Subcutaneous adipose tissue (tissue), 4 donors: ENCODE data around the gene HEXIM2. TPM values are rescaled to one million over a fixed set of nuclear protein-coding genes. Genes with fewer than 3 reads are reported as not detected.

ENCODE experiments used
- total RNA-seq, 4 donors: library from RNA; depleted of rRNA; stranded (reverse); fragments of >200 nt; gene quantifications; one replicate each; pipeline ENCODE4 v1.1.0, GENCODE V29; 2016
- TF ChIP-seq, protein P1 (sequence below): fragments of 450-650 bp; IDR thresholded peaks from one replicate; pipeline ENCODE4 v1.5.1; 2016; ENCODE audit warnings: low read depth, mild to moderate bottlenecking, control low read depth, antibody characterized with exemption, moderate library complexity

HEXIM2 gene
- total RNA-seq, 4 donors from 2014 or later: 3.4 to 10.4 (median 8.8) TPM

DNA sequence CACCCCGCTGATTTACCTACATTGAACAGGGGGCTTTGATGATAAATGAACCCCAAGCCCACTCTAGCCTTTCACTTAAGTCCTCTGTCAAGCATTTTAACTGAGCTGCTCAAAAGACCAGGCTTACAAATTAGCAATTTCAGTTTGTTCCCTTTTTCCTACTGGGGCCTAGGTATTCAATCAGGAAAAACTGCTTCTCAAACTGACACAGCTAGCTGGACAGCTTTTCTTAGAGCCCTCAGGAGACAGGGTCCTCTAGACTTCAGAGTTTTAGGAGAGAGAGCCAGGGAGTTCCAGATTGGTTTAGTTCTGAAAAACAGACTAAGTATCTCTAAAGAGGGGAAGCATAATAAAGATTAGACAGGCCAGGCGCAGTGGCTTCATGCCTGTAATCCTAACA, 6.2 kb upstream of the HEXIM2 start:
- TF ChIP-seq, protein P1, sequence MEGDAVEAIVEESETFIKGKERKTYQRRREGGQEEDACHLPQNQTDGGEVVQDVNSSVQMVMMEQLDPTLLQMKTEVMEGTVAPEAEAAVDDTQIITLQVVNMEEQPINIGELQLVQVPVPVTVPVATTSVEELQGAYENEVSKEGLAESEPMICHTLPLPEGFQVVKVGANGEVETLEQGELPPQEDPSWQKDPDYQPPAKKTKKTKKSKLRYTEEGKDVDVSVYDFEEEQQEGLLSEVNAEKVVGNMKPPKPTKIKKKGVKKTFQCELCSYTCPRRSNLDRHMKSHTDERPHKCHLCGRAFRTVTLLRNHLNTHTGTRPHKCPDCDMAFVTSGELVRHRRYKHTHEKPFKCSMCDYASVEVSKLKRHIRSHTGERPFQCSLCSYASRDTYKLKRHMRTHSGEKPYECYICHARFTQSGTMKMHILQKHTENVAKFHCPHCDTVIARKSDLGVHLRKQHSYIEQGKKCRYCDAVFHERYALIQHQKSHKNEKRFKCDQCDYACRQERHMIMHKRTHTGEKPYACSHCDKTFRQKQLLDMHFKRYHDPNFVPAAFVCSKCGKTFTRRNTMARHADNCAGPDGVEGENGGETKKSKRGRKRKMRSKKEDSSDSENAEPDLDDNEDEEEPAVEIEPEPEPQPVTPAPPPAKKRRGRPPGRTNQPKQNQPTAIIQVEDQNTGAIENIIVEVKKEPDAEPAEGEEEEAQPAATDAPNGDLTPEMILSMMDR: no peak

DNA sequence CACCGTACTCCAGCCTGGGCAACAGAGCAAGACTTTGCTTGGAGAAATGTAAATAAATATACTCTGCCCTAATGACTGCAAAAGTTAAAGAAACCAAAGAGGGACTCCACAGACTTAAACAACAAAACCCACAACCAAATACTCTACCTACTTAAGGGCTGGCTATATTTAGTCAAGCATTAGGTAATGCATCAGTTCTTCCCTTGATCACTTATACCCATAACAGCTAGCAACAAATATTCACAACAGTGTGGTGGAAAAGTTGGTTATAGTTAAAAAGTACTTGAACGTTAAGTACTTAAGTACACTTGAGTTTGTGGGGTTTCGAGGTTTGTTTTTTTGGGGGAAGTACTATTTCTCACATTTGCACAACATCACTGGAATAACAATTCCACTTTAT, 5.4 kb upstream of the HEXIM2 start:
- TF ChIP-seq, protein P1: no peak

DNA sequence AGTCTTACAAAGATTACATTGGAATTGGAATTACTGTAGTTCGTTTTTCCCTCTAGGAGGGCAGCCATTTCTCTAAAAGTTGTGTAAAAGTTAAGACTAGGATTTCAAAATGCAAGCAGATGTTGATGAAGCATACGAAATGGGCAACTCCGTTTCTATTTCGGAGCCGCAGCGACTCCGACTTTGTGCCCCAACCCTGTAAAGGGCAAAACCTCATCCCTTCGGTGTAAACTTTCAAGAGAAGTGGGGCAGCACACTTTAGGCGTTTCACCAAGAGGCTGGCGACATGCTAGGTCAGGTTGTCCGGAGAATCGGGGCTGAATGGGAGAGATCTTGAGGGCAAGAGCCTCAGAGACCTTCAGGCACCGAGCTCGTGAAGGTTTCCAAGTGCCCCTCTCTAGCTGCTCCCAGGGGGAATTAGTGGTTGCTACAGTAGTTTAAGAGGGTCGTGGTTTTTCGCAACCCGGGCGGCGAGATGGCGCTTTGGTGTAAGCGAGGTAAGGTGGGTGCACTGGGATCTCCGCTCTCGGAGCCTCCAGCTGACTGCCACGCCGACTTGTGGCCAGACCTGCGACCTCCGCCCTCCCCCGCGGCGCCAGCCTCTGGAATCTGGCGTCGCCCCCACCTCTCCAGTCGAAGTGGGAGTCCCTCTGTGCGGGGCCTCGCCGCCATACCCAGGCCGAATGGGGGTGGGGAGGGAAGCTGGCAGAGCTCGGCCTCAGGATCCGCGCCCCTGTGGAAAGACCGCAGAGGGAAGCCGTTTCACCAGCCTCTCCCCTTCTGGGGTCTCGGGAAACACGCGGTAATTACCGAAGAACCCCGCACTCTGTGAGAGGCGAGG, 1.0 kb upstream of the HEXIM2 start:
- TF ChIP-seq, protein P1: no peak

DNA sequence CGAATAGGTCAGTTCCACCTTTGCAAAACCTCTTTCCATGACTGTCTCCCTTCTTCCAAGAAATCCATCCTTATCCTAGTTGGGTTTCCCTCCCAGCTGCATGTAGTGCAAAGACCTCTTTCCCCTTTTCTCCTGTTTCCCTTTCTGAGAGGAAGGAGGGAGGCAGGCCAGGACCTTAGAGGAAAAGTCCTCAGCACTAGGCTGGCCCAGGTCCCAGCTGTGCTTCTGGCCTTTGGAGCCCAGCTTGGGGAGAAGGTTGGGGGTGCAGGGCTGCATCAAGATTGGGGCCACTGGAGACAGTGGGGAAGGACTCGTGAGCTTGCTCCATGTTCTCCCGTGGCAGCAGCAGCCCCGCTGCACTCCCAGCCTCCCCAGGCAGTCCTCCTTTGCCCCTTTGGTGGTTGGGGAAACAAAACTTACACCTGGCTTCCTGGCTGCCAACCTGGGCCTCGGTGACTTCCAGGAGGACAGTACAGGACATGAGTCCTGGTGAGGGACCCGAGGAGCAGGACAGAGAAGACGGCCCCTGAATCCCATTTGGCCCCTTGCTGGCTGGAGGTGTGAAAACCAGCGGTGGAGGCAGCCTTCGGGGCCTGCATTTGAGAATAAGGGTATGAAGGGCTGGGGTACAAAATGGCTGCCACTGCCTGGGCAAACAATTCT, 481 bp downstream of the HEXIM2 start:
- TF ChIP-seq, protein P1: no peak

DNA sequence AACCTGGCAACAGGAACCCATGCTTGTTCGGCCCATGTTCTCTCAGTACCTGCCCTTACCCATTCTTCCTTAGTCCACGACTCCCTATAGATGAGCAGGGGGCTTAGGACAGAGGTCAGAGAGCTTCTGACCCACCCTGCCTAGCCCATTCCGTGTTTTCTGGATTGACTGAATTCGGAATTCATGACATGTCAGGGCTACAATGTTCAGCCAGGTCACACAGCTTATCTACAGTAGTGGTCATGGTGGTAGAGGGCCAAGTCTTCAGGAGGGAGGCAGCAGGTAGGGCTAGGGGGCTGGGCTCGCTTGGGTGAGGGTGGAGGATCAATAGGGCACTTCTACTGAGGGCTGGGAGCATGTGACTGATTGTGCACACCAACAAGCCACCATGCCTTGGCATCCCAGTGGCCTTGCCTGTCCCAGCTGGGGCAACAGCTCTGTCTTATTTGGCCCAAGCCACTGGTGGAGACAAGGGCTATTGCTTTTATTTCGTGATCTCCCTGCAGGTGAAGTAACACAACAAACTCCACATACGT, 3.1 kb downstream of the HEXIM2 start:
- TF ChIP-seq, protein P1: no peak

DNA sequence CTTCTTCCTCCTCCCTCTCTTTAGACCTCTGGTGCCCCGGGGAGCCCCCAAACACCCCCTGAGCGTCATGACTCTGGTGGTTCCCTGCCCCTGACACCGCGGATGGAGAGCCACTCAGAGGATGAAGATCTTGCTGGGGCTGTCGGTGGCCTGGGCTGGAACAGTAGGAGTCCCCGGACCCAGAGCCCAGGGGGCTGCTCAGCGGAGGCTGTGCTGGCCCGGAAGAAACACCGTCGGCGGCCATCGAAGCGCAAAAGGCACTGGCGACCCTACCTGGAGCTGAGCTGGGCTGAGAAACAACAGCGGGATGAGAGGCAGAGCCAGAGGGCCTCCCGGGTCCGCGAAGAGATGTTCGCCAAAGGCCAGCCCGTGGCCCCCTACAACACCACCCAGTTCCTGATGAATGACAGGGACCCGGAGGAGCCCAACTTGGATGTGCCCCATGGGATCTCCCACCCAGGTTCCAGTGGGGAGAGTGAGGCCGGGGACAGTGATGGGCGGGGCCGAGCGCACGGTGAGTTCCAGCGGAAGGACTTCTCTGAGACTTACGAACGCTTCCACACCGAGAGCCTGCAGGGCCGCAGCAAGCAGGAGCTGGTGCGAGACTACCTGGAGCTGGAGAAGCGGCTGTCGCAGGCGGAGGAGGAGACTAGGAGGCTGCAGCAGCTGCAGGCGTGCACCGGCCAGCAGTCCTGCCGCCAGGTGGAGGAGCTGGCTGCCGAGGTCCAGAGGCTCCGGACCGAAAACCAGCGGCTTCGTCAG, 7.5 kb downstream of the HEXIM2 start:
- TF ChIP-seq, protein P1: no peak
